Effector CD4-positive, alpha-beta T cell (primary cell): ENCODE data around the gene CSRNP3.
"Not testable (repeated sequence)": the region's sequence is repeated elsewhere in the genome, so short reads cannot be mapped to it uniquely, and the experiment has no call there.

Source experiments
- DNase-seq: peaks from one replicate; pipeline ENCODE4 v3.0.0-alpha.2; 2020

Gene CSRNP3

GRCh38 chr2:165637396-165637795 is 167.9 kb downstream of the CSRNP3 start:
- DNase-seq: no peak

- DNase-seq: no peak
Measured at GRCh38 chr2:165639504-165639903, 170.0 kb downstream of the CSRNP3 start.

DNA sequence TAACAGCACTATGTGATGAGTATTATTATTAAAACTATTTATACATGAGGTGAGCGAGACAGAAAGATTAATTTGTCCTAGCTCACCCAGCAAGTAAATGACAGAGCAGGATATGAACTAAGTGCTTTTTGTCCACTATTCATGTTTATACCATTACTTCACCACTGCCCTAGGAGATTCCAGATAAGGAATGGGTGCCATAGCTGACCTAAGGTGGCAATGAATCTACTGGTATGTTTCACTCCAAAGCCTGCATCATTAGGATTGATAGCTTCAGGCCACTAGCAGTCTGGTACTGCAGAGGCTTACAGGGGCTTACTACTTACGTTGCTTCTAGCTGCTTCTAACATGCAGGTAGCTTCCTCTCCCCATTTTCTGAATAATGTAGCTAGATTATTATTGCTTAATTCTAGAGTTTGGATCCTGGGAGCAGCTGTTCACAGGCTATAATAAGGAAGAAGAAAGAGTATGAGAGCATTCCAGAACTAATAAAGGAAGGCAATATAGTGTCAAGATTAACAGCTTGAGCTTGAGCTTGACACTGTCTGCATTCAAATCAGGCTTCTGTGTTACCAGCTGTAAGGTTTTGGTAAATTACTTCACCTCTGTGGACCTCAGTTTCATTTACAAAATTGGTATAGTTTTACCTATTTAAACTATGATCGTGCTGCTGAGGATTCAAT is 170.9 kb downstream of the CSRNP3 start:
- DNase-seq: no peak

DNA sequence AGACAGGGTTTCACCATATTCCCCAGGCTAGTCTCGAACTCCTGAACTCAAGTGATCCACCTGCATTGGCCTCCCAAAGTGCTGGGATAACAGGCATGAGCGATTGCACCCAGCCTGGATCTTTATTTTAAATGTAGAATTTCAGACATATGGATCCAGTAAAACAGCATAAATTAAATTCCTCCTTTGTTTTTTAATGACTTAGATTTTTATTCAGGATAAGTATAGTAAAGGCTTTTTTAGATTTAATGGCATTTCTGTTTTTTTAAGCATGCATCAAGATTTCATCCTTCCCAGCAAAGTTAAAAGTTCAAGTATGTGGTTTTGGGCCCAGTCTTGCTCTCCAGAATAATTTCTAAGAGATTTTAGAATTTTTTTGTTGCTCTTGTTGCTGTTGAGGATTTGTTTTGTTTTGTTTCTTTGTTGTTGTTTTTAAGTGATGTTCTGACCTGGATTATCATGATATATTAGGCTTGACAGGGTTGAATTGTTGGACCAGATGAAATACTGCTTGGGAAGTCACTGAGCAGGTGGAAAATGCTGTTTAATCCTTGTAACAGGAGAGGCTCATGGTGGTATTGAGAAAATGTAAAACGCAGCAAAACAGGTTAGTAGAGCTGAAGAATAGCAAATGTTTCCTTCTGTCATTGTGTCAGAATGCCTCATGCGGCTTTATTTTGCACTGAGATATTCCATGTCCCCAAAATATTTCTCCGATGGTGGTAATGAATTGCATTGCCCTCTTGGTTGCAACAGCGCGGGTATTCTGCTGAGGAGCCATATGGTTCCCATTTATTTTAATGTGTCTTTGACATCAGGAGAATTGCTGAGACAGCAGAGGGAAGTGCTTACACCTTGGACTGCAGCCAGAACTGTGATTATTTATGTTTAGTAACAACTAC is 176.7 kb downstream of the CSRNP3 start:
- no peak for DNase-seq

GRCh38 chr2:165647409-165647808 is 177.9 kb downstream of the CSRNP3 start:
- no peak for DNase-seq

DNA sequence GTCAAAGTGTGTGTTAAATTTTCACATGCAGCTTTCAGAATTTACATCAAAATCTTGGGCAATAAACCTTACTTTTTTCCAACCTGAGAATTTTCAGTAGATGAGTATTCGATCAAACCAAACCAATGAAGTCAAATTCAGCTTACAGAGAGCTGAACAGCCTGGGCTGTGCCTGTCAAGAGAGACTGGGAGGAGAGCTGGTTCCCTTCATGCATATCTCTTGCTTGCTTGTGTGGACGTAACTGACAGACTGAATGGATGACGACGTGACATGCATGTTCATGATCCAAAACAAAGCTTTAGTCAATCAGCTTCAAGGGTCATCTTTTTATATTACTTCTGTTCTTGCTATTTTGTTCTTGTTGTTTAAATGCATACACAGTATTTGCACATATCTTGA is 179.3 kb downstream of the CSRNP3 start:
- DNase-seq: no peak

- no peak for DNase-seq
Measured at GRCh38 chr2:165651233-165651632, 181.7 kb downstream of the CSRNP3 start.

DNA sequence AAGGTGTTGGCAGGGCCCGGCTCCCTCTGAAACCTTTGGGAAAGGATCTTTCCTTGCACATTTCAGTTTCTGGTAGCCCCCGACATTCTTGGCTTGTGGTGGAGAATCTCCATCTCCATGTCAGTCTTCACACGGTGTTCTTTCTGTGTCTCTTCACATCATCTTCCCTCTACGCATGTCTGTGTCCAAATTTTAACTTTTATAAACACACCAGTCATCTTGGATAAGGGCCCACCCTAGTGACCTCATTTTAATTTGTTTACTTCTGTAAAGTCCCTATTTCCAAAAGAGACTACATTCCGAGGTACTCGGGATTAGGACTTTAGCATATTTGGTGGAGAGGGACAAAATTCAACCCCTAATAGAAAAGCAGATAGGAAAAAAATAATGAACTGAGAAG is 186.2 kb downstream of the CSRNP3 start:
- DNase-seq: no peak

DNA sequence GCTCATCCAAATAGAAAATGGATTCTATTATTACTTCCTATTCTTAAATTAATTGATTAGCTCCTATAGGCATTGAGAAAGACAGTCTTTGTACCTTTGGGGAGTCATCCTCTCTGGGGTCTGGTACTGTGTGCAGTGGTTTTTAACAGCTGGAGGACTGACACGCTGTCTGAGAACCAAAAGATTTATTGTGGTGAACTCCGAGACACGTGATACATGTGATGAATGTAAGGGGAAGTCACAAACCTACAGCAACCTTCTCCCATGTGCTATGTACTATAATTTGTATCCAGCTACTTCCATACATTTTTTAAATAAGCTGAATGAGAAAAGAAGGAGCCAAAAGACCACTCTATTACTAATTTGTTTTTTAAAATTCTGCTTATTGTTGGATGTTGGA is 190.9 kb downstream of the CSRNP3 start:
- no peak for DNase-seq

- no peak for DNase-seq
Measured at GRCh38 chr2:165662720-165663119, 193.2 kb downstream of the CSRNP3 start.

- no peak for DNase-seq
Measured at GRCh38 chr2:165665614-165666013, 196.1 kb downstream of the CSRNP3 start.

DNA sequence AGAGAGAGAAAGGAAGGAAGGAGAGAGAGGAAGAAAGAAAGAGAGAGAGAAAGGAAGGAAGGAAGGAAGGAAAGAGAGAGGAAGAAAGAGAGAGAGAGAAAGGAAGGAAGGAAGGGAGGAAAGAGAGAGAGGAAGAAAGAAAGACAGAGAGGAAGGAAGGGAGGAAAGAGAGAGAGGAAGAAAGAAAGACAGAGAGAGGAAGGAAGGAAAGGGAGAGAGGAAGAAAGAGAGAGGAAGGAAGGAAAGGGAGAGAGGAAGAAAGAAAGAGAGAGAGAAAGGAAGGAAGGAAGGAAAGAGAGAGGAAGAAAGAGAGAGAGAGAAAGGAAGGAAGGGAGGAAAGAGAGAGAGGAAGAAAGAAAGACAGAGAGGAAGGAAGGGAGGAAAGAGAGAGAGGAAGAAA is 196.6 kb downstream of the CSRNP3 start:
- not testable (repeated sequence) for DNase-seq

DNA sequence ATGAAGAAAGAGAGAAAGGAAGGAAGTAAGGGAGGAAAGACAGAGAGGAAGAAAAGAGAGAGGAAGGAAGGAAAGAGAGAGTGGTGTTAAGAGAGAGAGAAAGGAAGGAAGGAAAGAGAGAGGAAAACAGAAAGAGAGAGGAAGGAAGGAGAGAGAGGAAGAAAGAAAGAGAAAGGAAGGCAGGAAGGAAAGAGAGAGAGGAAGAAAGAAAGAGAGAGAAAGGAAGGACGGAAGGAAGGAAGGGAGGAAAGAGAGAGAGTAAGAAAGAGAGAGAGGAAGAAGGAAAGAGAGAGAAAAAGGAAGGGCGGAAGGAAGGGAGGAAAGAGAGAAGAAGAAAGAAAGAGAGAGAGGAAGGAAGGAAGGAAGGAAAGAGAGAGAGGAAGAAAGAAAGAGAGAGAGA is 197.1 kb downstream of the CSRNP3 start:
- DNase-seq: no peak

GRCh38 chr2:165667375-165667774 is 197.9 kb downstream of the CSRNP3 start:
- DNase-seq: no peak

DNA sequence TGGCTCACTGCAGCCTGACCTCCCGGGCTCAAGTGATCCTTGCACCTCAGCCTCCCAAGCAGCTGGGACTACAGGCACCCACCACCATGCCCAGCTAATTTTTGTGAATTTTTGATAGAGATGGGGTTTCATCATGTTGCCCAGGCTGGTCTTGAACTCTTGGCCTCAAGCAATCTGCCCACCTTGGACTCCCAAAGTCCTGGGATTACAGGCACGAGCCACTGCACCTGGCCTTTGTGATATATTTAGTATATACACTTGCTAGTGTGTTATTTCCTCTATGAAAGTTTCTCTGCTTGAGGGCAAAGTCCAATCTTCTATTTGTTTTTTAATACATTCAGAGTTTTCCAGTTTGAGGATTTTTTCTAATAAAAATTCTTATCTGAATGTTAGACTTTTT is 205.3 kb downstream of the CSRNP3 start:
- DNase-seq: no peak

DNA sequence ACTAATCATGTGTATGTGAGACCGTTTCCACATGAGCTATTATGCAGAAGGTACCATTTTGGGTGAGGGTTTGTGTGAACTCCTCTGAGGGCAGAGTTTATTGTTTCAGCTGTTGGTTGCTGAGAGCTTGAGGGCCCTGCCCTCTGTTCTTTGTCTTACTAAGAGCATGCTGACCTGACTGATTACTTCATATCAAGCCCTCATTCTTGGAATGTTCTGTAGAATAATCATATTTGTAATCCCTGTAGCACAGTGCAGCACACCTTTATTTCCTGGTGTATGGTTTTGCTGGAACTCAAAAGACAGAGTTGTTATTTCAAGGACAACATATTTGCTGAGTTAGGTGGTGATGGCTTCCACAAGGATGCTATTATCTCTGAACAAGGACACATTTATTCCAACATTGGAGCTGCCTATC is 206.1 kb downstream of the CSRNP3 start:
- no peak for DNase-seq

DNA sequence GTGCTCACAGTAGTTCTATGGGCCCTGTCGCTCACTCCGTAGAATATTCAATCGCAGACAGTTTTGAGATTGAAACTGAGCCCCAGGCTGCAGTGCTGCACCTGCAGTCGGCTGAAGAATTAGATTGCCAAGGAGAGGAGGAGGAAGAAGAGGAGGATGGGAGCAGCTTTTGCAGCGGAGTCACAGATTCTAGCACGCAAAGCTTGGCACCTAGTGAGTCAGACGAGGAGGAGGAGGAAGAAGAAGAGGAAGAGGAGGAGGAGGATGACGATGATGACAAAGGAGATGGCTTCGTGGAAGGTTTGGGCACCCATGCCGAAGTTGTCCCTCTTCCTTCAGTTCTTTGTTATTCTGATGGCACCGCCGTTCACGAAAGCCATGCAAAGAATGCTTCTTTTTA is 209.4 kb downstream of the CSRNP3 start:
- DNase-seq: no peak

DNA sequence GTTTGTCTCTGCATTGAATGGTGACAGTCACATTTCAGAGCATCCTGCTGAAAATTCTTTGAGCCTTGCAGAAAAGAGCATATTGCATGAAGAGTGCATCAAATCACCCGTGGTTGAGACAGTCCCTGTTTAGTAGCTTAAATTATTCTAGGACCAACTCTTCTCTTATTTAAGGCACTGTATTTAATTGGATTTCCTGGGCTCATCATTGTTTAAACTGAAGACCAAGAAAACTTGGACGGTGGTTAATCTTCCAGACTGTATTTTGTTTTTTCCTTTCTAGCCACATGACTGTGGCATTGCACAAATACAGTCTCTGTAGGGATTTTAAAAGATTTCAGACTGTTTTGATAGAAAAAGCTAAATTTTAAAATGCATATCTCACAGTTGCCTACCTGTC is 210.1 kb downstream of the CSRNP3 start:
- DNase-seq: no peak

- no peak for DNase-seq
Measured at GRCh38 chr2:165681841-165682240, 212.3 kb downstream of the CSRNP3 start.

GRCh38 chr2:165682546-165682945 is 213.0 kb downstream of the CSRNP3 start:
- DNase-seq: no peak

DNA sequence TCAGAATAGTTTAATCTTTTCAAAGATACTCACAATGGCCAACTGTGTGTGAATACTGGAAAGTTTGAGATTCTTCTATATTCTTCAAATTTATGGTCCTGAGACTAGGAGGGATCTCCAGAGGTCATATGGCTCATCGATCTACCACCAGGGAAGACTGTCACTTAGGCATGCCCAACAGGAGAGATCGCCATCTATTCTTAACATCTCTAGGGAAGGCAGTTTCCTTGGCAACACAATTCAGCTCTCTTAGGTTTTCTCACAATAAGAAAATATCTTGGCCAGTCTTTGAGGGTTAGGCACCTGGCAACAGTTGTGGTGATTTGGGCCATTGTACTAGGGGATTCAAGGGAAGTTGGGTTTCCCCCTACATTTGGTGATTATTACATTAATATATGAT is 217.3 kb downstream of the CSRNP3 start:
- DNase-seq: no peak

DNA sequence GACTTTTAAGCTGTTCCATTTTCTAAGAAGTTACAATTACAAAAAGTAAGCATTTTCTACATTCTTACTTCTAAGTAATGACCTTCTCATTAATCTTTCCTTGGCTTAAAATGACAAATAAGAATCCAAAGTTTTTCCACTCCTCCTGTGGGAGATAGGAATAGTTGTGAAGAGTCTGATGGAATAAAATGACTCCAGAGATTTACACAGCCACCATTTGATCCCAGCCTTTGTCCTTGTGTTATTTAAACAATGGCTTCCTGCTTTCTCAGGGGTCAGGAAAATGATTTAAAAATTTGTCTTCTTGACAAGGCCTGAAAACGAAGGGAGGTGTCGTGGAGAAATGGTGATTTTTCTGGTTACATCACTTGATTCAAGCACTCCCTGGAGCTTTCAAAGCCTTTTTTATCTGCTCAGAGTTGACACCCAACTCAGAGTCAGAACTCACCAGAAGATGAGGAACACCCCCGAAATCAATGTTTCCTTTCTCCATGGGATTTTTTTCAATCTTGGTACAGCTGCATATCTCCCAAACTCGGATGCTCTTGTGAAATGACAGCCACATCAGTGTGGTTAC is 218.0 kb downstream of the CSRNP3 start:
- no peak for DNase-seq

DNA sequence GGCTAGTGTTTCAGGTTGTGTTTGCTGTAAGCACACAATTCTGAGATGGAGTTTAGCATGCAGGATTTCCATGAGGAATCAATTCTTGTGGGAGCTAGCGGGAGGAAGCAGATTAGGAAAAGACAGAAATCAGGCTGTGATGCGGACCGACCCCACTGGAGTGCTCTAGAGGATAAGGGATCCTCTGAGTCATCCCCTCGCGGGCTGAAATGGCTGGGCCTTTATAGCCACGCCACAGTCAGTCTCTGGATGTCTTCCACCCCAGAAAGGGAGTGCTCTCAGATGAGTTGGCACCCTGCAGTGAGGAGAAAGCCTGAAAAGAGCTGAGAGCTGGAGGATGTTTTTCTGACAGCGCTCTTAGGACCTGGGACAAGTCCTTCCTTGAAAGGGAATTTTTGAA is 222.1 kb downstream of the CSRNP3 start:
- DNase-seq: no peak

DNA sequence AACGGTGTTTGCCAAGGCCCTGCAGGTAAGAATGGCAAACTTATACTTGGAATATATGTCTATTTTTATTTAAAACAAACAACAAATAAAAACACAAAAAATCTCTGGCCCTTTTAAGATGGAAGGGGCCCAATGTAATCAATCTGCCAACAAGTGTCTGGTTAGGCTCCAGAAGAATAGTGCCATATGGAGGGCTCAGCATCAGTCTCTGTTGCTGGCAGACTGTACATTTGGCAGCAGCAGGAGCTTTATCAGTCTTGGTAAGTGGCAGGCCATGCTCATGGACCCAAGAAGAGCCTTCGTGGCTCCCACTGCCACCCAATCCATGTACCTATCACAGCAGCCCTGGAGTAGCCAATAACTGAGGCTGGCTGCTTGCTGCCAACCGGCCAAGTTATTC is 223.4 kb downstream of the CSRNP3 start:
- no peak for DNase-seq
